GM18519 (cell line): ENCODE results near the gene TNNT1.
"Not testable (repeated sequence)": the region's sequence is repeated elsewhere in the genome, so short reads cannot be mapped to it uniquely, and the experiment has no call there.

ENCODE experiments used
- ATAC-seq: cut with Tn5 transposase; IDR thresholded peaks from one replicate; pipeline ENCODE4 v1.9.1; 2021; ENCODE audit warnings: mild to moderate bottlenecking, moderate library complexity; ENCODE audit not compliant: unreplicated experiment, low FRiP score

The TNNT1 gene, protein sequence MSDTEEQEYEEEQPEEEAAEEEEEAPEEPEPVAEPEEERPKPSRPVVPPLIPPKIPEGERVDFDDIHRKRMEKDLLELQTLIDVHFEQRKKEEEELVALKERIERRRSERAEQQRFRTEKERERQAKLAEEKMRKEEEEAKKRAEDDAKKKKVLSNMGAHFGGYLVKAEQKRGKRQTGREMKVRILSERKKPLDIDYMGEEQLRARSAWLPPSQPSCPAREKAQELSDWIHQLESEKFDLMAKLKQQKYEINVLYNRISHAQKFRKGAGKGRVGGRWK

GRCh38 chr19:55149078-55150003 lies at the start of gene TNNT1:
TSS of gene TNNT1 (minus strand) at chr19:55149206. CDS start at chr19:55147157, 2,049 bp downstream.
- ATAC-seq = no peak

DNA sequence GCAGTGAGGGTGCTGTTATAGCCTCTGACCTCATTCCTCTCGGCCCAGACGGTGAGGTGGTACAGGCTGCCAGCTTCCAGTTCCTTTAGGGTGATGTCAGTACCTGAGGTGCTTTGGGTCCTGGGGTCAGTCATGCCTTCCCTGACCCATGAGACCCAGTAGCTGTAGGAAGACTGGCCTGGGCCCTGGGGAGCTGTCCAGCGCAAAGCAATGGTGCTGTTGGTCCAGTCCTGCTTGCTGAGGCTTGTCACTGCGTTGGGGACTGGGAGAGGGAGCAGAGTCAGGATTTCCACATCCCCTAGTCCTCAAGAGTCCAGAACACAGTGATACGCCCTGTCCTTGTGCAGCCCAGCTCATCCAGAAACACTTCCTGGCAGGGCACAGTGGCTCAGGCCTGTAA lies 49.6 kb upstream of the TNNT1 start:
- ATAC-seq = no peak

- no peak for ATAC-seq
These were observed 48.5 kb upstream of the TNNT1 start for GRCh38 chr19:55197528-55197927.

DNA sequence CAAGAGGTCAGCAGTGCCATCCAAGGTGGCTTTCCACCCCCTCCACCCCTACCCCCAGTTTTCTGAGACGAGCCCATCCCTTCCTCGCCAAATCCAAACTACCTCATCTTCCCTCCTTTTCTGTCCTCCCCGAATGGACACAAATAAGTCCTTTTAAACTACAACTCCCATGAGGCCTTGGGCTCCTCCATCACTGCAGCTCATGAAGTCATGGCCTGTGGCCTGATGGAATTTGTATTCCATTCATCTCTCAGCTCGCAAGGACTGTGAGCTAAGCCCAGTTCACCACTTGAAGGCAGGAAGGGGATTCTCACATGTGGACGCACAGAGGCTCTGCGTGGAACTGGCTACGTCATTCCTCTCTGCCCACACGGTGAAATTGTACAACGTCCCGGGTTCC lies 47.8 kb upstream of the TNNT1 start:
- ATAC-seq = no peak

DNA sequence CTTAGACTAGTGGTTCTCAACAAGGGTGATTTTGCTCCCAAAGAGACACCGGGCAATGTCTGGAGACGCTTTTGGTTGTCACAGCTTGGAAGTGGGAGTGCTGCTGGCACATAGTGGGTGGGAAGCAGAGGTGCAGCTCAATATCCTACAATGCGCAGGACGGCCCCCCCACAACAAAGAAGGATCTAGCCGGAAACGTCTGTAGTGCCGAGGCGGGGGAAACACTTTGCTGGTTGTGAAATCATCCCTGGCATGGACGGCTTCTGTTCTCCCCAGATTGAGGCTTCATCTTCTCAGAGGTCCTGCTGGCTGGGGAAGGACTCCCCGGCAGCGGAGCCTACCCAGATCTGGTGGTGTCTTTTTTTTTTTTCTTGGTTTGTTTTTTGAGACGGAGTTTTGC lies 44.5 kb upstream of the TNNT1 start:
- no peak for ATAC-seq

- ATAC-seq = no peak
These were observed 40.4 kb upstream of the TNNT1 start for GRCh38 chr19:55189403-55189835.

DNA sequence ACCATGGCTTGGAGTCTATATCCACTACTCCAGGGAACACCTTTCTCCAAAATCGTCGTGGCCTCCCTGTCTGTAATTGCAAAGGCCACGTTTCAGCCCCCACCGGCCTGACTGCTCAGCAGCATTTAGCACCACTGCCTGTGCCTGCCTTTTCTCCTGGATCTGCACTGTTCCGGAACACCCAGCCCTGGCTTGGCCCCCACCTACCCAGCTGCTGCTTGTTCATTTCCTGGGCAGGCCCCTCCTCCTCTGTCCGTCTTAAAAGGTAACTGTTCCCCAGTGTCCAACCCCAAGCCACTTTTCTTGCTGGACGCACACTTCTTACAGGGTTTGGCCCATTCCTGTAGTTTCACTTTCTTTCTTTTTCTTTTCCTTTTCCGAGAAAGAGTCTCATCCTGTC lies 39.6 kb upstream of the TNNT1 start:
- ATAC-seq = no peak

- no peak for ATAC-seq
These were observed 37.1 kb upstream of the TNNT1 start for GRCh38 chr19:55186080-55186479.

DNA sequence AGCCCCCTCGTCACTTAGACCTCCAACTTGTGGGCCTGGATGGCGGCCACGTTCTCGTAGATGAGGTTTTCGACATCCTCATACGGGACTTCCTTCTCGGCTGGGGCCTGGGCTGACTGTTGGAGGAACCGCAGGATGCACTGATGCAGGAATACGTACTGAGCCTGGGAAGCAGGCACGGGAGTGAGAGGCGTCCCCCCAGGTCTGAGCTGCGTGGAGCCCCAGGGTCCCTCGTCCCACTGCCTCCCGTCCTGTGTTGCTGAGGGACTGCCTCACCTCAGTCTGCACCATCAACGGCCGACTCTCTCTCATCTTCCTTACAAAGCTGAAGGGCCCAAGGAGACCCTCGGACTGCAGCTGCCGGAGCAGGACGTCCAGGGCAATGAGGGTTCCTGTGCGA lies 32.7 kb upstream of the TNNT1 start:
- no peak for ATAC-seq

- ATAC-seq = no peak
These were observed 30.8 kb upstream of the TNNT1 start, which contains the start of gene SYT5 for GRCh38 chr19:55179606-55180484. TSS of gene SYT5 (minus strand) at chr19:55180289. CDS start at chr19:55179041, 1,248 bp downstream.

GRCh38 chr19:55178781-55179599 lies 30.0 kb upstream of the TNNT1 start:
- no peak for ATAC-seq

- no peak for ATAC-seq
These were observed 27.1 kb upstream of the TNNT1 start for GRCh38 chr19:55176076-55176475.

DNA sequence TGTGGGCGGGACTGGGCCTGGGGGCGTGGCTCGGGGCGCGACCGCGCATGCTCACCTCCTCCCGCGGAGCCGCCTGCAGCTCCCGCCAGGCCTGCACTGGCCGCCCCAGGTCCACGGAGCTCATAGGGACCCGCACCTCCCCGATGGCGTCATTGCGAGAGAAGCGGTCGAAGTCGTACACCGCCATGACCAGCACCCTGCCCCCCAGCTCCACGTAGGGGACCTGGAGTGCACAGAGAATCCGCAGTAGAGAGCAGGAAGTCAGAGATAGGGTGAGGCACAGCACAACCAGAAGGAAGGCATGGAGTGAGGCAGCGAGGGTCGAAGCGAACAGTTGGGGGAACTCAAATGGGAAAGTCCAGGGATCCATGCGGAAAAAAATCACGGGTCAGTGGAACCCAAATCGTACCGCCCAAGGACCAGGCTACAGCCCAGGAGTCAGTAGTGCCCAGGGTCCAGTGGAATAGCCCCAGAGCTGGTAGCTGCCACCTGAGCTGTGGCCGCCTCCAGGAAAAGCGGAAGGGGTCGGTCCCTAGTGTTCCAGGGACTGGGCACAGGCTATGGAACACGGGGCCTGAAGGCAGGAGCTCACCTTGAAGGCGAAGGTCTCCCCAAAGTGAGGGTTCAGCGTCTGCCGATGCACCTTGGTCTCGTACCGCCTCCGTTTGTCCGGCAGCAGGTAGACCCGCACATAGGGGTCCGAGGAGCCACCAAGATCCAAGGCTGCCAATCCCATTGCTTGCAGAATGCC lies 26.3 kb upstream of the TNNT1 start:
- ATAC-seq = no peak

DNA sequence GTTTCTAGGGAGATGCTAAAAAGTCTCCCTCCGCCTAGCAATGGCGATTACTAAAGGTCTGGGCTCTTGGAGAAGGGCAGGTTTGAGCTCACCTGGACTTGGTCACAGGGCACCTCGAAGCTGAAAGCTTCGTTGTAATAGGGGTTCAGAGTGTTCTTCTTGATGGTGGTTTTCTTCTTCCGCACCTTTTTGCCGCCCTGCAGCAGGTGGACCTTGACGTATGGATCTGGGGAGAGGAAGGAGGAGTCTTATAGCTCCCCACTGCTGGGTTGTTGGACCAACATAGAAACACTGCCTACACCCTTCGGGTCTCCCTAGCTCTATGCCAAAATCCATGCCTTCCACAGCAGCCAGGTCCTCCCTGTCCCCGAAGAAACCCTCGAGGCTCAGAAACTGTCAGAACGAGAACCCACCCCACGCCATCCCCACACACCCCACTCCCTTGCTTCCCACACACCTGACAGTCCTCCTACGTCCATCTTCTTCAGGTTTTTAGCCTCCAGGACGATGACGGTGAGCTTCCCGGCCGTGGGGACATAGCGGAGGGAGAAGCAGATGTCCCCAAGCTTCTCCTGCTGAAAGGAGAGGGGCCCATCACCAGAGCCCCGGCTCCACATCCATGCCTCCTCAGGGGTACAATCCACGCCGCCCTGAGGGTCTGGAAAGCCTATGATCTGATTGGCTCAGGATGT lies 25.6 kb upstream of the TNNT1 start:
- ATAC-seq = no peak

DNA sequence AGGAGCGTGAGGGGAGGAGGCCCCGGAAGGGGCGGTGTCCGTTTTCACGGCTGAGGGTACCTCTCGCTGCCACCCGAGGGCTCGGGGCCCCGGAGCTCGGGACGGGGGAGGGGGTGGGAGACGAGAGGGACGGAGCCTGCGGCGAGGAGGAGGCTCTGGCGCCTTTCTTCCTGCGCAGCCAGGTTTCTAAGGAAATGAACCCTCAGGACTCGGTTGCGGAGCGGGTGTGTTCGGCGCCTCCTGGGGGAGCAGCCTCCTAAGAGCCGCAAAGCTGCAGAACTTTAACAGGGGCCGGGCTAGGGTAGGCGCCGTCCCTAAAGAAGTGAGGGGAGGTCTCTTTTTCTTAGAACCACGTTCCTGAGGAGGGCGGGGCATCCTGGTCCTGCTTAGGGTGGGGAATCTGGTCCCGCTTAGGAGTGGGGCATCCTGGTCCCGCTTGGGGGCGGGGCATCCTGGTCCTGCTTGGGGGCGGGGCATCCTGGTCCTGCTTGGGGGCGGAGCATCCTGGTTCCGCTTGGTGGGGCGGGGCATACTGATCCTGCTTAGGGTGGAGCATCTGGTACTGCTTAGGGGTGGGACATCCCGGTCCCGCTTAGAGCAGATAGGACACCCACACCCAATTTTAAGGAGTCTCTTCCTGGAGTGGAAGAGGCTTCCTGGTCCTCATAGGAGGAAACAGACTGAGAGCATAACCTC lies 24.9 kb upstream of the TNNT1 start:
- no peak for ATAC-seq

- no peak for ATAC-seq
These were observed 24.2 kb upstream of the TNNT1 start for GRCh38 chr19:55173186-55173713.

- no peak for ATAC-seq
These were observed 23.7 kb upstream of the TNNT1 start for GRCh38 chr19:55172741-55173140.

- not testable (repeated sequence) for ATAC-seq
These were observed 23.3 kb upstream of the TNNT1 start for GRCh38 chr19:55172318-55172717.
